GM20000 (cell line): Measurements from ENCODE around the gene SMIM23.

Experiments used
- DNase-seq: peaks from one replicate; pipeline ENCODE4 v3.0.0; 2012; ENCODE audit warnings: low spot score
- TF ChIP-seq, protein P1 (sequence below): IDR thresholded peaks from 2 replicates; pipeline ENCODE4 v1.5.1; 2012; ENCODE audit warnings: mild to moderate bottlenecking, control low read depth; ENCODE audit errors: extremely low read depth, missing control alignments

SMIM23 gene

GRCh38 chr5:171813813-171814490, 28.3 kb downstream of the SMIM23 start:
- DNase-seq = no peak
- TF ChIP-seq, protein P1, sequence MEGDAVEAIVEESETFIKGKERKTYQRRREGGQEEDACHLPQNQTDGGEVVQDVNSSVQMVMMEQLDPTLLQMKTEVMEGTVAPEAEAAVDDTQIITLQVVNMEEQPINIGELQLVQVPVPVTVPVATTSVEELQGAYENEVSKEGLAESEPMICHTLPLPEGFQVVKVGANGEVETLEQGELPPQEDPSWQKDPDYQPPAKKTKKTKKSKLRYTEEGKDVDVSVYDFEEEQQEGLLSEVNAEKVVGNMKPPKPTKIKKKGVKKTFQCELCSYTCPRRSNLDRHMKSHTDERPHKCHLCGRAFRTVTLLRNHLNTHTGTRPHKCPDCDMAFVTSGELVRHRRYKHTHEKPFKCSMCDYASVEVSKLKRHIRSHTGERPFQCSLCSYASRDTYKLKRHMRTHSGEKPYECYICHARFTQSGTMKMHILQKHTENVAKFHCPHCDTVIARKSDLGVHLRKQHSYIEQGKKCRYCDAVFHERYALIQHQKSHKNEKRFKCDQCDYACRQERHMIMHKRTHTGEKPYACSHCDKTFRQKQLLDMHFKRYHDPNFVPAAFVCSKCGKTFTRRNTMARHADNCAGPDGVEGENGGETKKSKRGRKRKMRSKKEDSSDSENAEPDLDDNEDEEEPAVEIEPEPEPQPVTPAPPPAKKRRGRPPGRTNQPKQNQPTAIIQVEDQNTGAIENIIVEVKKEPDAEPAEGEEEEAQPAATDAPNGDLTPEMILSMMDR = no peak

- no peak for DNase-seq
- TF ChIP-seq, protein P1 = no peak
Measured at GRCh38 chr5:171816666-171817065, 31.0 kb downstream of the SMIM23 start.

GRCh38 chr5:171820561-171820960, 34.9 kb downstream of the SMIM23 start:
- TF ChIP-seq, protein P1 = no peak
- DNase-seq = no peak

- TF ChIP-seq, protein P1 = no peak
- no peak for DNase-seq
Measured at GRCh38 chr5:171821286-171821685, 35.7 kb downstream of the SMIM23 start.

GRCh38 chr5:171823269-171823668, 37.7 kb downstream of the SMIM23 start:
- TF ChIP-seq, protein P1 = no peak
- DNase-seq = no peak

DNA sequence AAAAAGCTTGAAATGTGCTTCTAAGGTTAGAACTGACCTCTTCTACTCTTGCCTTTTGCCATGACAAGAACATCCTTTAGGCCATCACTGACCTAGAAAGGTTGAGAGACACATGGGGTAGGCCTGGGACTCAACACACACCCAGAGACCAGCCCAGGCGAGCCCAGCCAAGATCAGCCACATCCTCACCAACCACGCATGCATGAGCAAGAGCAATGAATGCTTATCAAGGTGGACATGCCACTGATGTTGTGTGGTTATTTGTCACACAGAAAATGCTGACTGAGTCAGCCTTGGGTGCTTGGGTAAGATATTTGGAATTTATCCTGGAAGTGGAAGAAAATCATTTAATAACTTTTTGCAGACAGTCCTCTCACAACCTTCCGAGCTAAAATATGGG, 39.4 kb downstream of the SMIM23 start:
- no peak for DNase-seq
- TF ChIP-seq, protein P1 = no peak

- no peak for DNase-seq
- TF ChIP-seq, protein P1 = no peak
Measured at GRCh38 chr5:171826132-171826531, 40.5 kb downstream of the SMIM23 start.
